SK-N-SH (cell line): ENCODE measurements around the gene TMPRSS2. TPM values are rescaled to one million over a fixed set of nuclear protein-coding genes. Genes with fewer than 3 reads are reported as not detected.

Experiments
- CTCF ChIA-PET: fragments of 300-600, 350-600 bp; formaldehyde crosslinking; extraction: SDS; loops from one replicate; lab custom pipeline; 2021; lab: Yijun Ruan, JAX
- POLR2A ChIA-PET: fragments of 350-600 bp; sonication (Branson Sonifier 250); formaldehyde crosslinking; extraction: SDS; loops from one replicate; lab custom pipeline; 2020; ENCODE audit warnings: antibody characterized with exemption, inconsistent platforms; lab: Yijun Ruan, JAX
- DNase-seq: peaks from one replicate; pipeline ENCODE4 v3.0.0; 2012
- H2AFZ ChIP-seq: fragments of 200-600 bp; sonication (generic); 2 replicates; pipeline ENCODE4 v1.8.1; 2016; ENCODE audit warnings: antibody characterized with exemption, mild to moderate bottlenecking, low read depth
- H3F3A ChIP-seq: fragments of 200-600 bp; sonication (generic); replicated peaks from 2 replicates; pipeline ENCODE3; 2016; ENCODE audit warnings: antibody characterized with exemption, mild to moderate bottlenecking; ENCODE audit not compliant: insufficient read depth
- H3K27ac ChIP-seq, 2 experiments: fragments of 200-500 bp in 1 of 2; fragments of 200-600 bp in 1 of 2; sonication (Bioruptor generic) in 1 of 2; sonication (generic), shearing (Covaris generic) in 1 of 2; 2 replicates each; pipeline versions ENCODE4 v1.5.1 to v1.6.1; 2014 to 2016; ENCODE audit warnings: low read depth in 2 of 2, inconsistent platforms in 1 of 2, low read length in 1 of 2, mild to moderate bottlenecking in 1 of 2, mixed read lengths in 1 of 2
- H3K27me3 ChIP-seq: fragments of 200-600 bp; sonication (generic), shearing (Covaris generic); 2 replicates; pipeline ENCODE4 v1.6.1; 2016; ENCODE audit warnings: mixed run types; ENCODE audit not compliant: insufficient read depth
- H3K36me3 ChIP-seq, 2 experiments: fragments of 200-500 bp in 1 of 2; fragments of 200-600 bp in 1 of 2; sonication (Bioruptor generic) in 1 of 2; sonication (generic) in 1 of 2; replicated peaks in 1 of 2; 2 replicates each; pipeline versions ENCODE3 to v1.5.1; 2014 to 2016; ENCODE audit warnings: low read length in 1 of 2, mild to moderate bottlenecking in 1 of 2; ENCODE audit not compliant: insufficient read depth in 2 of 2, control insufficient read depth in 1 of 2
- H3K4me1 ChIP-seq, 2 experiments: fragments of 200-500 bp in 1 of 2; fragments of 200-600 bp in 1 of 2; sonication (Bioruptor generic) in 1 of 2; sonication (generic), shearing (Covaris generic) in 1 of 2; 2 replicates each; pipeline versions ENCODE4 v1.5.1 to v1.6.1; 2014 to 2016; ENCODE audit warnings: low read depth in 1 of 2, low read length in 1 of 2, mixed run types in 1 of 2; ENCODE audit not compliant: insufficient read depth in 2 of 2, control insufficient read depth in 1 of 2
- H3K4me2 ChIP-seq: fragments of 200-600 bp; sonication (generic), shearing (Covaris generic); 2 replicates; pipeline ENCODE4 v1.6.1; 2017; ENCODE audit warnings: mixed run types
- H3K4me3 ChIP-seq, 2 experiments: fragments of 200-500 bp in 1 of 2; fragments of 200-600 bp in 1 of 2; sonication (Bioruptor generic) in 1 of 2; sonication (generic), shearing (Covaris generic) in 1 of 2; 2 replicates each; pipeline versions ENCODE4 v1.5.1 to v1.8.1; 2014 to 2016; ENCODE audit warnings: low read depth in 2 of 2, inconsistent platforms in 1 of 2, low read length in 1 of 2, mild to moderate bottlenecking in 1 of 2, mixed read lengths in 1 of 2, moderate library complexity in 1 of 2
- H3K79me2 ChIP-seq: fragments of 200-600 bp; sonication (generic); 2 replicates; pipeline ENCODE4 v1.8.1; 2017; ENCODE audit warnings: mild to moderate bottlenecking; ENCODE audit not compliant: insufficient read depth
- H3K9ac ChIP-seq: fragments of 200-600 bp; sonication (generic); 2 replicates; pipeline ENCODE4 v1.6.1; 2017; ENCODE audit warnings: mixed run types
- H3K9me2 ChIP-seq: fragments of 200-600 bp; sonication (generic); 2 replicates; pipeline ENCODE4 v1.6.1; 2017; ENCODE audit warnings: mixed run types
- H3K9me3 ChIP-seq: fragments of 200-600 bp; sonication (generic); 2 replicates; pipeline ENCODE4 v1.6.1; 2017; ENCODE audit warnings: mixed run types, mild to moderate bottlenecking, moderate library complexity
- H4K20me1 ChIP-seq: fragments of 200-600 bp; sonication (generic); 2 replicates; pipeline ENCODE4 v1.6.1; 2017; ENCODE audit warnings: mild to moderate bottlenecking, mixed run types; ENCODE audit not compliant: insufficient read depth
- CHD2 ChIP-seq: fragments of 150-350 bp; IDR thresholded peaks from 2 replicates; pipeline ENCODE4 v1.6.1; 2018; ENCODE audit warnings: low read length; ENCODE audit not compliant: partially characterized antibody
- GATA2 ChIP-seq: sonication (generic); formaldehyde crosslinking; IDR thresholded peaks from 2 replicates; pipeline ENCODE4 v1.5.0; 2020; ENCODE audit warnings: mild to moderate bottlenecking, missing genetic modification reagents
- MXI1 ChIP-seq: IDR thresholded peaks from 2 replicates; pipeline ENCODE4 v1.6.1; 2012; ENCODE audit warnings: mild to moderate bottlenecking, low read depth, low read length, improper control_type of control experiment
- POLR2AphosphoS5 ChIP-seq: IDR thresholded peaks from 2 replicates; pipeline ENCODE4 v1.6.1; 2012; ENCODE audit warnings: low read depth, low read length
- RAD21 ChIP-seq: IDR thresholded peaks from 2 replicates; pipeline ENCODE4 v1.6.1; 2012; ENCODE audit warnings: mild to moderate bottlenecking, low read length
- RCOR1 ChIP-seq: fragments of 150-350 bp; IDR thresholded peaks from 2 replicates; pipeline ENCODE4 v1.6.1; 2017; ENCODE audit warnings: antibody characterized with exemption, low read length
- RFX5 ChIP-seq: IDR thresholded peaks from 2 replicates; pipeline ENCODE4 v1.6.1; 2012; ENCODE audit warnings: mild to moderate bottlenecking, improper control_type of control experiment, low read length
- SIN3A ChIP-seq: IDR thresholded peaks from 2 replicates; pipeline ENCODE4 v1.6.1; 2012; ENCODE audit warnings: low read depth, mild to moderate bottlenecking, low read length, moderate library complexity, borderline replicate concordance
- TEAD4 ChIP-seq: IDR thresholded peaks from 2 replicates; pipeline ENCODE4 v1.4.0; 2012; ENCODE audit warnings: mild to moderate bottlenecking, borderline replicate concordance; ENCODE audit not compliant: insufficient read depth
- WGBS: methylation state at CpG from one replicate; pipeline ENCODE4 v1.1.6; 2017; ENCODE audit warnings: low lambda C conversion rate; 5-methylcytosine and 5-hydroxymethylcytosine counted together
- polyA plus RNA-seq, 3 experiments: library from polyadenylated mRNA; depleted of rRNA; stranded (reverse); fragments of >200 nt; gene quantifications; 2 replicates each; pipeline ENCODE4 v1.2.3, GENCODE V29; 2012
- TF ChIP-seq, protein P1 (sequence below): fragments of 200-600 bp; sonication (generic); IDR thresholded peaks from 2 replicates; pipeline ENCODE4 v1.6.1; 2017; ENCODE audit warnings: antibody characterized with exemption, mild to moderate bottlenecking, moderate library complexity
- TF ChIP-seq, protein P2 (sequence below): IDR thresholded peaks from 2 replicates; pipeline ENCODE4 v1.4.0; 2012; ENCODE audit warnings: low read depth

Gene TMPRSS2
- polyA plus RNA-seq, 1 of the 3 experiments (the other 2 are of a cell fraction) = not detected

DNA sequence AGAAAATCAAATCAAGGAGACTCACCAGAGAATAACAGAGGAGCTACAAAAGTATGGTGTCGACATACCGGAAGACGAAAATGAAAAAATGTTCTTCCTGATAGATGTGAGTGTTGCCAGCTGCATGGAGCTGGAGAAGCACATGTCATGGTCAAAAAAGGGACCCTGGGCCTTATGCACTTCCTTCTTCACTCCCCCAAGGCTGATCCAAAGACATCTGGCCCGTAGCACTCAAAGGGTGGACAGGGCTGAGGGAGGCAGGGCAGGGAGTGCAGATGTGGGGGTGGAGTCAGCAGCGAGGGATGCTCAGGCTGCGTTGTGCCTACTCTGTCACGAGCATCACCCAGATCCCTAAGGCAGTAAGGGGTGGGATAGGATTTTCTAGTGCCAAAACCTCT, 62.5 kb downstream of the TMPRSS2 start:
- POLR2A ChIA-PET = no interaction called here
- CTCF ChIA-PET = interaction anchor here (0.6 kb wide), 1 partner anchor 623 kb away, joined by 3 read pairs; no protein-coding TSS in a partner anchor

DNA sequence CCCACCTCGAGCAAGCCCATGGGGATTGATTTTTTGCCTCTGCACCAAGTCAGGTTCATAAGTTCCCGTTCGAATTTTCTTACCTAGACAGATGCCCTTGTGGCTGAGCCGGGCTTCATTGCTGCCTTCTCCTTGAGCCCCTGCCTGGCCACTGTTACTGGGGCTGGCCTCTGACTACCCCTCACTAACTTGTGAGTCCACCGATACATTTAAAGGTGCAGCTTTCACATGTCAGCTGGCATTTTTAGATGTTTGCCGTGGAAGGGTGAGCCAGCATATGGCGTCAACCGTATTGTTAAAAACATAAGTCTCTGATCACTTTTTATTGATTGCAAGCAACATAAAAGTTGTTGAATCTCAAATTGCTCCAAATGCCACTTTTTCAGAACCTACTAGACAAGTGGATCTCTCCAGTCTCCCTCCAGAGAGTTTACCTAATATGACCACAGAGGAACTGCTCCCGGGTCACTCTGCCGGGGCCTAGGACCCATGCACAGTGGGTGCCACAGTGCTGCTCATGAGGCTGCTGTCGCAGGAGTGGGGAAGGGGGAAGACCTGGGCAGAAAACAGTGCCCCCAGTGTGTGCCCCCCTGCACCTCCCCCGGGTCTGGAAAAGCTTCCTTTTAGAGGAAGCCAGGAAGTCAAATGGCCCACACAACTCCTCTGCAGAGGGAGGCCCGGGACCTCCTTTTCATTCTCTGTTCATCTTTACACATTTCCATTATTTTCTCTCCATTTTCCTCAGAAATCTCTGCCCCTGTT, 63.1 kb downstream of the TMPRSS2 start:
- WGBS = 75% methylated on average over 13 of the region's 13 CpGs

More for the DNA sequence above, 62.5 kb downstream of the TMPRSS2 start:
- TF ChIP-seq RAD21 = no peak
- no peak for TF ChIP-seq MXI1
- TF ChIP-seq, protein P1, sequence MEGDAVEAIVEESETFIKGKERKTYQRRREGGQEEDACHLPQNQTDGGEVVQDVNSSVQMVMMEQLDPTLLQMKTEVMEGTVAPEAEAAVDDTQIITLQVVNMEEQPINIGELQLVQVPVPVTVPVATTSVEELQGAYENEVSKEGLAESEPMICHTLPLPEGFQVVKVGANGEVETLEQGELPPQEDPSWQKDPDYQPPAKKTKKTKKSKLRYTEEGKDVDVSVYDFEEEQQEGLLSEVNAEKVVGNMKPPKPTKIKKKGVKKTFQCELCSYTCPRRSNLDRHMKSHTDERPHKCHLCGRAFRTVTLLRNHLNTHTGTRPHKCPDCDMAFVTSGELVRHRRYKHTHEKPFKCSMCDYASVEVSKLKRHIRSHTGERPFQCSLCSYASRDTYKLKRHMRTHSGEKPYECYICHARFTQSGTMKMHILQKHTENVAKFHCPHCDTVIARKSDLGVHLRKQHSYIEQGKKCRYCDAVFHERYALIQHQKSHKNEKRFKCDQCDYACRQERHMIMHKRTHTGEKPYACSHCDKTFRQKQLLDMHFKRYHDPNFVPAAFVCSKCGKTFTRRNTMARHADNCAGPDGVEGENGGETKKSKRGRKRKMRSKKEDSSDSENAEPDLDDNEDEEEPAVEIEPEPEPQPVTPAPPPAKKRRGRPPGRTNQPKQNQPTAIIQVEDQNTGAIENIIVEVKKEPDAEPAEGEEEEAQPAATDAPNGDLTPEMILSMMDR = no peak
- TF ChIP-seq, protein P2, sequence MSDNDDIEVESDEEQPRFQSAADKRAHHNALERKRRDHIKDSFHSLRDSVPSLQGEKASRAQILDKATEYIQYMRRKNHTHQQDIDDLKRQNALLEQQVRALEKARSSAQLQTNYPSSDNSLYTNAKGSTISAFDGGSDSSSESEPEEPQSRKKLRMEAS = no peak
- no peak for TF ChIP-seq SIN3A
- H3K9me3 ChIP-seq = no peaks in the 10 kb centered on the region
- no peaks in the 10 kb centered on the region for H3K4me1 ChIP-seq
- no peaks in the 10 kb centered on the region for H3F3A ChIP-seq
- no peaks in the 10 kb centered on the region for H3K79me2 ChIP-seq
- WGBS = 84% methylated on average over 7 of the region's 7 CpGs
- no peaks in the 10 kb centered on the region for H3K27me3 ChIP-seq
- no peak for DNase-seq
- H3K9ac ChIP-seq = no peak overlapping the region
- H3K27ac ChIP-seq = no peak overlapping the region
- H3K36me3 ChIP-seq = no peaks in the 10 kb centered on the region
- no peaks in the 10 kb centered on the region for H3K9me2 ChIP-seq
- H2AFZ ChIP-seq = no peak overlapping the region
- no peaks in the 10 kb centered on the region for H4K20me1 ChIP-seq
- no peak overlapping the region for H3K4me3 ChIP-seq
- no peak overlapping the region for H3K4me2 ChIP-seq

More for the DNA sequence above, 63.1 kb downstream of the TMPRSS2 start:
- Histone ChIP-seq H3K27ac (no peak overlapping the region), H3K79me2 (no peaks in the 10 kb centered on the region), H3K4me2 (no peak overlapping the region), H3K4me3 (no peak overlapping the region), H4K20me1 (no peaks in the 10 kb centered on the region), H3K36me3 (no peaks in the 10 kb centered on the region), H3K27me3 (no peaks in the 10 kb centered on the region), H3K4me1 (no peaks in the 10 kb centered on the region), H2AFZ (no peak overlapping the region), H3K9ac (no peak overlapping the region), H3K9me2 (no peaks in the 10 kb centered on the region), H3K9me3 (no peaks in the 10 kb centered on the region), H3F3A (no peaks in the 10 kb centered on the region)
- ChIA-PET CTCF (interaction anchor here (0.6 kb wide), 1 partner anchor 623 kb away, joined by 3 read pairs; no protein-coding TSS in a partner anchor), POLR2A (no interaction called here)
- no peak for DNase-seq
- TF ChIP-seq GATA2 (CRISPR knock-in tag) (no peak), CHD2 (no peak), TEAD4 (no peak), RCOR1 (no peak), RFX5 (no peak), POLR2AphosphoS5 (no peak)
- TF ChIP-seq, protein P2 = no peak
- TF ChIP-seq, protein P1 = no peak
